PC-3 (cell line): ENCODE data around the gene SSR2.

Experiments
- CTCF ChIP-seq: fragments of 300-600 bp; sonication (generic); conservative IDR thresholded peaks from 2 replicates; pipeline ENCODE4 v1.5.1; 2017; ENCODE audit warnings: antibody characterized with exemption, low read depth, mild to moderate bottlenecking, low read length
- EZH2 ChIP-seq: fragments of 300-600 bp; sonication (generic); IDR thresholded peaks from one replicate; pipeline ENCODE4 v1.6.1; 2017; ENCODE audit warnings: antibody characterized with exemption, mild to moderate bottlenecking, low read length; ENCODE audit not compliant: unreplicated experiment
- EZH2phosphoT487 ChIP-seq: fragments of 300-600 bp; sonication (generic); IDR thresholded peaks from 2 replicates; pipeline ENCODE4 v1.6.1; 2018; ENCODE audit warnings: mild to moderate bottlenecking, antibody characterized with exemption, low read length, borderline replicate concordance

GRCh38 chr1:155968670-155969069 lies 52.1 kb downstream of the SSR2 start:
- TF ChIP-seq CTCF (no peak), EZH2 (no peak), EZH2phosphoT487 (no peak)
